ENCODE data around the gene PTPRH.

Gene PTPRH

DNA sequence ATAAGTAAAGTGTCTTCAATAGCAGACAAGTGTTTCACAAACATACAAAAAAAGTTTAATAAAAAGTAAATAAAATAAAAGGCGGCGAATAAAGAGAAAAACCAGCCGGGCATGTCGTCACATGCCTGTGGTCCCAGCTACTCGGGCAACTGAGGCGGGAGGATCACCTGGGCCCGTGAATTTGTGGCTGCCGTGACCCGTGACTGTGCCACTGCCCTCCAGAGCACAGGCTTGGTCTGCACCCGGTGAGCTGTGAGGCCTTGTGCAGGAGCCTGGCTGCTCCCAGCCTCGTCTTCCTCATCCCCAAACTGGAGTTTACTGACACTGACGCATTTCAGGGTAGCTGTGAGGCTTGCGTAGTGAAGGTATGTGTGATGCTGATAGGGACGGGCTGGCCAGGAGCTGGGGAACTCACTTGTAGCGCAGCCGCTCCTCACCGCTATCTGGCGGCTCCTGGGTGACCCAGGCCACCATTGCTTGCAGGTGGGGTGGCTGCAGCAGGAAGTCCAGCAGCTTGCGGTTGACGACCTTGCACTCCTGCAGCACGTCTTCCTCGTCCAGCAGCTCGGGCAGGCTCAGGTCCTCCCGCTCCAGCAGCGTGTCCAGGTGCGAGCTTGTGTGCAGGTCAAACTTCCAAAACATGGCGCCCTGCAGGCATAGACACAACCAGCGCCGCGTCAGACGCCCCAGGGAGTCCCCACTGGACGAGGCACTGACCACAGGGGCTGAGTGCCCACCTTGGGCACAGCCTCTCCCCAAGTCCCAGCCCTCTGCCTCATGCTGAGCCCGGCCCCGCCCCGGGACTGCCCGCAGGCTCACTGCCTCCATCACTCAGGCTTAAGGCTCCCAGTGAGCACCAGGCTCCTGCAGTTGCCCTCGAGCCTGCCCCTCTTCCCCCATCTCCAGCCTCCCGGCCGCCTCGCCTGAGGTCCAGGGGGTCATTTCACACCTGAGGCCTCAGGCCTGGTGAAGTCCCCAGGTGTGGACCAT, 37.5 kb upstream of the PTPRH start:
- no peak for DNase-seq (ENCODE audit: low read depth in 2 of 2, low spot score in 1 of 2)

DNA sequence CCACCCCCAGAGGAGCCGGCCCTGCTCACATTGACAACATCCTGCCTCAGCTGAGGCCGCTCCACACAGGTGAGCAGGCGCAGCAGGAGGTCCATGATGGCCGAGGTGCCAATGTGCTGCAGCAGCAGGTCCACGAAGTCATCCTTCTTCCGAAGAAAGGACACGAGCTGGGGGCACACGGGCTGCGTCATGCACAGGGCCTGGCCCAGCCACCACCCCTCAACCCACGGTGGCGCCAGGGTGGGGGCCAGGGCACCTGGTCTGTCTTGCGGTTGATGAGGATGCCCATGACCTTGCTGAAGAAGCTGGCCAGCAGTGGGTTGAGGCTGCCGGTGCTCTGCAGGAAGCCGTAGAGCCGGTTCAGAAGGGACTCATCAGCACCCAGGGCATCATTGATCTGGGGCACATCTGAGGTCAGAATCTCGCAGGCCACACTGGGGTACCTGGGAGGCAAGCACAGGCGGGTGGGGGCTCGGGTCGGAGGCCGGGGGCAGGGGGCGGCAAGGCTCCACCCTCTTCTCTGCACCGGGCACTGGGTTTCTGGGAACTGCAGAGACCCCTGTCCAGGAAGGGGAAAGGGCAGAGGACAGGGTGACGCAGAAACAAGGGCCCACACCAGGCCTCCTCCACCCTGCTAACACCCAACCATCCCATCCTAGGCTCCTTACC, 36.1 kb upstream of the PTPRH start:
- DNase-seq (ENCODE audit: low read depth in 2 of 2, low spot score in 1 of 2): no peak

DNA sequence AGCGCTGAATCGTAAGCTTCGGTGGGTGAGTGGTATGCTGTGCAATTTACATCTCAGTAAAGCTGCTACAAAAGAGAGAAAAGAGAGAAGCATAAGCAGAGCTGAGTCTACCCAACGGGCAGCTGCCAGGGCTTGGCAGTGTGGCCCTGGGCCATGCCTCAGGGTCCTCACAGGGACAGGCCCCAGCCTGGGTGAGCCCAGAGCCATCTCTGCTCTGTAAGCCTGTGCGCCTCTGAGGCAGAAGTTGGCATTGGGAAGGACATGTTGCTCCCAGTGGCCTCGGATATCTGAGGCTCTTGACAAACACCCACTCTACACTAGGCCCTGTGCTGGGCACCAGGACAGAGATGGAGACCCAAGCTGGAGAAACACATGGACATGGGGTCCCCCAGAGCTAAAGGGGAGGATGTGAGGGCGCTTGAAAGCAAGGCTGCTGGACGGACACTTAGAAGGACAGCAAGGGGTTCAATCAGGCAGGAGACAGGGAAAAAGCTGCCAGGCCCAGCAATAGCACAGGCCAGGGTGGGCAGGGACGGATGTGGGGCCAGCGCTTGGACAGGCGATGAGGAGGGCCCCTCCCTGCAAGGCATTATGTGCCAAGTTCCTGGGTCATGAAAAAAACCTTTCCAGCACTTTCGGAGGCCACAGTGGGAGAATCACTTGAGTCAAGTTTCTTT, 34.8 kb upstream of the PTPRH start:
- no peak for DNase-seq (ENCODE audit: low read depth in 2 of 2, low spot score in 1 of 2)

DNA sequence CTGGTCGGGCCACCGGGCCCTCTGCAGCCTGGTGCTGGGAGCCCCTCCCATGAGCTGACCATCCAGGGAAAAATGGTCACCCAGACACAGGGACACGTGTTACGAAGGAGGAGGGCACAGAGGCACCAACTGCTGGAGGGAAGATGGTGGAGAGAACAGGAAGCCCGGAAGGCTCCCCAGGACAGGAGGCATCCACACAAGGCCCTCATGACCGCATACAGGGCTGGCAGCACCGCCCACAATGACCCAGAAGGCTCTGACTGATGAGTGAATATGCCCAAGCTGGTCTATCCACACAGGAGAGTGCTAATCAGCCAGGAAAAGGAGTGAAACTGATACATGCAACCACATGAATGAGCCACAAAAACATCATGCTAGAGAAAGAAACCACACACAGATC, 33.2 kb upstream of the PTPRH start:
- DNase-seq (ENCODE audit: low read depth in 2 of 2, low spot score in 1 of 2): no peak

DNA sequence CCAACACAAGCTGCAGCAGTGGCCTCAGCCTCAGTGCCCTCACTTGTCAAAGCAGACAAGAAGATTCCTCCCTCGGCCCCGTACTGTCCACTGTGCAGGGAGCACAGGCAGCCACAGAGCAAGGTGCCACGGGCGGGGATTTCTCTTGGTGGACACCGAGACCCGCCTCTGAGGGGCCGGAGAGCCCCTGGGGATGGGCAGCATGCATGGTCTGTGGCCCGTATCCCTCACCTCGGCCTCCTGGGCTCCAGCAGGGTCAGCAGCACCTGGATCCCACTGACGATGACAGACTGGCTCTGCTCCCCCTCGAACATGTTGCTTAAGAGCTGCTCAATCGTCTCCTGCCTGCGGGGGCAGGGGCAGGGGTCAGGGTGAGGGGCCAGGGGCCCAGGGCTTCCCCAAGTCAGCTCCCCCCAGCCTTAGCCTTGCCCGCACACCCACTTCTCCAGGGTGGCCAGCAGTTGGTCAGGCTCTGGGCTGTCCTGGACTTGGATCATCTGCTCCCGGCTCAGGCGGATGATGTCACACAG, 32.7 kb upstream of the PTPRH start:
- DNase-seq (ENCODE audit: low read depth in 2 of 2, low spot score in 1 of 2): no peak

DNA sequence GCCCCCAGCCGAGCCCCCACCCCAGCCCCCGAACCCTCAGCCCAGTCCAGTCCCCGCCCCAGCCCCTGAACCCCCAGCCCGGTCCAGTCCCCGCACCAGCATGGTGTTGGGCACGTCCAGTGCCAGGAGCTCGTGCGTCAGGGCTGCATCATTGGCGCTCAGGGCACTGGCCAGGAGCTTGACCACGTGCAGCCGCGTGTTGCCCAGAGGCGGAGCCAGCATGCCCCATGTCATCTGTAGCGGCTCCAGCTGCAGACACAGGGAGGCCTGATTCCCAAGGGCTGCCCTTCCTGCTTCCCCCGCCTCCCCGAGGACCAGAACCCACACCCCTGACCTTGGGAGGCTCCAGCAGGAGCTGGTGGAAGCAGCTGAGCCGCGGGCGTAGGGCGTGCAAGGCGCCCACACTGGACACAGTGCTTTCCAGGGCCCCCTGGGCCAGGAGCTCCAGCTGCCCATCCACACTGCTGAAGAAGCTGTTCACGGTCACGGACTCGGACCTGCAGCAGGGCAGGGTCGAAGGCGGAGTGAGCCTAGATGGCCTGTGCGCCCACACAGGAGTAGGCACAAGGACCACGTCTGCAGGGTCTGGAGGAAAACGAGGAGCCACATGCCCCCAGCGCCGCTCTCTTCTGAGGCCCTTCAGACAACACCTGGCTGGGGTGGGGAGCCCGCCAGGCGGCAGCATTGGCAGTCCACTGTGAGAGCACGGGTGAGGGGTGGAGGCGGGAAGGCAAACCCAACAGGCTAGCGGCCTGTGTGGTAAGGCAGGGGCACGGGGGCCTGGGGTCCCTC, 32.0 kb upstream of the PTPRH start:
- no peak for DNase-seq (ENCODE audit: low read depth in 2 of 2, low spot score in 1 of 2)

DNA sequence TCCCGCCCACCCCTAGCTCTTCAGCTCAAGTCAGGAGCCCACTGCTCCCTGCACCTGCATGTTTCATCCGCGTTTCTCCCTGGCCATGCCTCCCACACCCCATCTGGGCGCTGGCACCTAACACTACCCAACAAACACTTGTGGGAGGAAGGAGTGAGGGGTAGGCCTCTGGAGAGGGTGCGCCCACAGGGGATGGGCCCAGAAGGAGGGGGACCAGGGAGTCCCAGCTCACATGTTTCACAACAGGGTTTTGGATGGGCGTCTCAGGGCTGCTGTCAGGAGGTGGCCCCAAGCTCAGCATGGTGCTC, 31.4 kb upstream of the PTPRH start:
- no peak for DNase-seq (ENCODE audit: low read depth in 2 of 2, low spot score in 1 of 2)

DNA sequence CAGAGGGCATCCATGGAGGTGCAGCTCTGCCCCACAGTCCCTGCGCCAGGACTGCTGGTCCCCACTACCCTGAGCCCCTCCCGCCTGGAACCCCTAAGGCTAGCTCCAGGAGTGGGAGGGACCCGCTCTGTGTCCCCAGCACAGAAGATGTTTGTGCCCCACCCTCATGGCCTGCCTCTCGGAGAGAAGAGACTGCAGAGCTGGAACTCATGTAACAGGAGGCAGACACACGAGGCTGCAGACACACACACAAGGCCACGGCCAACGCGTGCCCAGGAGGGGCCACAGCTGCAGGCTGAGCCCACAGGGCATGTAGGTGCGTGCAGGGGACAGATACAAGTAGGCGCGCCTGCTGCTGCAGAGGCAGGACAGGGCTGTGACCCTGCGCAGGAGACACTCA, 29.7 kb upstream of the PTPRH start:
- DNase-seq (ENCODE audit: low read depth in 2 of 2, low spot score in 1 of 2): no peak

DNA sequence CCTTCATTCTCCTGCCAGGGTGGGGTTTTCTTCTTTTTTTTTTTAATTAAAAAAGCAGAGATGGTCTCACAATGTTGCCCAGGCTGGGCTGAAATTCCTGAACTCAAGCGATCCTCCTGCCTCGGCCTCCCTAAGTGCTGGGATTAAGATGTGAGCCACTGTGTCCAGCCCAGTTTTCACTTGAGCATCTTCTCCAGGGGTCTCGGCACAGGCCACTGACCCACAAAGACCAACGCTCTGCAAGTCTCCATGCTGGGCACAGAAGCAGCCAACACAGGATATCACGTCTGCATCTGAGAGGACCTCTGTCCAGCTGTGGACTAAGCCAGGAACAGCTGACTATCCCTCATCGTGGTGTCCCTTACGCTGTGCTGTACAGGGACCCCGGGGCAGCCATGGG, 28.7 kb upstream of the PTPRH start:
- DNase-seq (ENCODE audit: low read depth in 2 of 2, low spot score in 1 of 2): no peak

DNA sequence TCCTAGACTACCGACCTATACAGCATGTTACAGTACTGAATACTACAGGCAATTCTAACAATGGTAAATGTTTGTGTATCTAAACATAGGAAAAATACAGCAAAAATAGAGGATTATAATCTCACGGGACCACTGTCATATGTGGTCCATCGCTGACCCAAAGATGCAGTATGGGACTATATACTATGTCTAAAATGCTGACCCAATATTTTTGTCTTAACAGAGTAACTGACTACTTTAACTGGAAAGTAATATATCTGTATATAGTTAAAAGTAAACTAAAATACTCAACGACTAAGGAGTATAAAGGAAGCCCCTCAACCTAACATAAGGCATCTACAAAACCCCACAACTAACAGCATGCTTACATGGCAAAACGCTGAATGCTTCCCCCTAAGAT, 23.7 kb upstream of the PTPRH start:
- no peak for DNase-seq (ENCODE audit: low read depth in 2 of 2, low spot score in 1 of 2)

DNA sequence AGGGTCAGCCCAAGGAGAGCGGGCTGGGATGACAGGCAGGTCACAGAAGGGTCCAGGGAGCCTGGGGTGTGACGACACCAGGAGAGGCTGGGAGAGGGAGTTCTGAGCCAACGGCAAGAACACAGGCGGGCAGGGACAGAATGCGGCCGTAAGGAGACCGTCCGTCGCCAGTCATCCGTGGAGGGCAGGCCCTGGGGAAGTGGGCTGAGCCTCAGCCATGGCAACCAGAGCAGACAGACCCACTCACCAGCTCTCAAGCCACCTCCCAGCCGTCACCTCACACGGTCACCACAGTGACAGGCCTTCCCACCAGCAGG, 22.9 kb upstream of the PTPRH start:
- DNase-seq (ENCODE audit: low read depth in 2 of 2, low spot score in 1 of 2): no peak

DNA sequence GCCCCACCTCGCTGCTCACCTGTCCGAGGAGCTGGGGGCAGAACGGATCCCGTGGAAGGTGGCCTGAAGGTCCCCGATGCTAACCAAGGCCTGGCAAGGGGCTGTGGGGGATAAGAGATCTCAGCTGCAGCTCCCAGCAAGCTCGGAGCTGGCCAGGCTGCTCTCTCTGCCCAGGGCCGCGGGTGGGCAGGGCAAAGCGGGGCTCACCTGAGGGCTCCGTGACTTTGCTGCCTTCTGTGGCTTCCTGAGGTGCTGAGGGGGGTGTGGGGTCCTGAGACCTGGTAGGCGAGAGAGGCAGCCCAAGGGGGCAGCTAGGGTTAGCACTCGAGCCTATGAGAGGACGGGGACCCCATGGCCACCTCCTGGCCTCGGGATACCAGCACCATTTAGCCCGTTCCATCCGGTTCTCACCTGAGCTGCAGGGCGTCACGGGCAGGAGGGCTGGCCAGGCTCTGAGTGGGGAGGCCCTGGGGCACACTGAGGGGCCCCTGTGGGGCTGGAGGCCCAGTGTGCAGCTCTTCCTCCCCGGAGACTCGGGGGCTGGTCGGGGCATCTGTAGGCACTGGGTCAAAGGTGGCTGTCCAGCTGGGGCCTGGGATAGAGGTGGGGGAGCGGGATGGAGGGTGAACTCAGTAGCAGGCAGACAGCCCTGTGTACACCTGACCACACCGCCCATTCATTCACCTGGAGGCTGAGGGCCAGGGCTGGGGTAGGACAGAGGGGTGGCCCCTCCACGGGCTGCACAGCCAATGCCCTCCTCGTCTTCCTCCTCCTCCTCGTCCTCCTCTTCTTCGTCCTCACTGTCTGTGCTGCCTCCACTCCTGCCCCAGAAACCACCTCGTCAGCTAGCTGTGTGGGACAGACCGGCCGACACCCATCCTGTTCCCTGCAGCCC, 22.3 kb upstream of the PTPRH start:
- DNase-seq (ENCODE audit: low read depth in 2 of 2, low spot score in 1 of 2): no peak

DNA sequence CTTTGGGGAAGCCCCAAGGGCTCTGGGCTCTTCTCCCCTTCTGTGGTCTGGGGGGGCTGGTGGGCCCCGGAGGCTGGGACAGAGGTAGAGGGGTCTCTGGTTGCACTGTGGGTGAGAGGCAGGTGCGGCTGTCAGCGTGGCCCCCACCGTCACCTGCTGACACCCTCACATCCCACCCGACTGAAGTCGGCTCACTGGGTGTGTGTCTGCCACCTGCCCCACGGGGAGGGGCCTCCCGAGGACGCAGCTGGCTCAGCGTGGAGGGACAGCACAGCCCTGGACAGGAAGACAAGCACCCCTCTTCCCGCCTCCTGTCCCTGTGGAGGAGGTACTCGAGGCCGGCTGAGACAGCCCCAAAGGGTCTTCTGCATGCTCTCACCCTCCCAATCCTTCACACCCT, 21.5 kb upstream of the PTPRH start:
- DNase-seq (ENCODE audit: low read depth in 2 of 2, low spot score in 1 of 2): no peak

DNA sequence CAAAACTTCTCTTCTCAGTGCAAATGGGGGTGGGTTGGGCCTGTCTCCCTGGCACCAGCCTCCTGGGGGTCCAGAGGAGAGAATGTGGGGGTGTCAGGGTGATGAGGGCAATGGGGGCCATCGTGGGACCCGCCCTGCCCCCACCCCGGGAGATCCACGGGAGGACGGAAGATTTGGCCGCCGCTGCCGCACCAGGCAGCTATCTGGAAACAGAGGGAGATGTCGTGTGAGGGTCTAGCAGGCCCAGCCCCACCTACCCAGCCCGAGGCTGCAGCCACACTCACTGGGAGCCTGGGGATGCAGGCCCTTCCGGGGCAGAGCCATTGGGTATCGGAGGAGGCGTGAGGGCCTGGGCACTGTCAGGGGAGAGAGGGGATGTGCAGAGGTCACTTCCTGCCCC, 21.0 kb upstream of the PTPRH start:
- no peak for DNase-seq (ENCODE audit: low read depth in 2 of 2, low spot score in 1 of 2)

DNA sequence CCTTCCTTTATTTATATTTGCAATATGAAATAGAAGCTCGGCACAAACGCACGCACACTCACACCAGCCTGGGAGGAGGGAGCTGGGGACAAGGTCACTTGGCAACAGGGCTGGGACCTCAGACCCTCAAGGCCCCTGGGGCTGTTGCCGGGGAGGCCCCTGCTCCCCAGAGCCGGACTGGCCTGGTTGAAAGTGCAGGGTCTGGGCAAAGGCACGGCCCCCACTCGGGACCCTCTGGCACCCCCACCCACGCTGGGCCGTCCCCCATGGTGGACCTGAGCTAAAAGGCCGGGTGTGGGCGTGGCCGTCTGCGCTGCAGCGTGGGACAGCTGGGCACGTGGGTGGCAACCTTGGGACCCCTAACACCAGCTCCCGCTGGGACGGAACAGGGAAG, 20.5 kb upstream of the PTPRH start:
- DNase-seq (ENCODE audit: low read depth in 2 of 2, low spot score in 1 of 2): no peak

DNA sequence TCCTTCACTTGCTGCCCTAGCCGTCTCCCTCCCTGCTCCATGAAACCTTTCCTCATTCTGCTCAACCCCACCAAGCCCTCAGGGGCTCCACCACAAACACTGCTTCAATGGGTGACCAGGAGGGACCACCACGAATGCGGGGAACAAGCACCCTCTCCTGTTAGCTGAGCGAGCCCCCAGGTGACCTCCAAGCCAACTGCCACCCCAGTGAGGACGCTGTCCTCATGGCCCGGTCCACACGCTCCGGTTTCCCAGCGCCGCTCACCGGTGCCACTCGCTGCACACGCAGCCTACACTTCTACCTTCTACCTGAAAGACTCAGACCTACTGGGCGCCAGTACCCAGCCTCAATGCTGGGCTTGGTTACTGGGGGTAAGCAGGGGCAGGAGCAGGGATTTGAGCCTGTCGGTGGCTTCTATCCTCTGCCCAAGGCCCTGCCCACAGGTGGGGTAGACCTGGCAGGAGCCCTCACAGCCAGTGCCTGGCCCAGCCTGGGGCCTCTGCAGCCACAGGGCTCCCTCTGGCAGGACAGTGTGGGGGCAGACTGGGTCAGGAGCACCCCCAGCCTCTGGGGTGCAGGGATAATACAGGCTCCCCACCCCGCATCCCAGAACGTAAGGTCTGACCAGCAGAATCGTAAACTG, 20.0 kb upstream of the PTPRH start:
- no peak for DNase-seq (ENCODE audit: low read depth in 2 of 2, low spot score in 1 of 2)

DNA sequence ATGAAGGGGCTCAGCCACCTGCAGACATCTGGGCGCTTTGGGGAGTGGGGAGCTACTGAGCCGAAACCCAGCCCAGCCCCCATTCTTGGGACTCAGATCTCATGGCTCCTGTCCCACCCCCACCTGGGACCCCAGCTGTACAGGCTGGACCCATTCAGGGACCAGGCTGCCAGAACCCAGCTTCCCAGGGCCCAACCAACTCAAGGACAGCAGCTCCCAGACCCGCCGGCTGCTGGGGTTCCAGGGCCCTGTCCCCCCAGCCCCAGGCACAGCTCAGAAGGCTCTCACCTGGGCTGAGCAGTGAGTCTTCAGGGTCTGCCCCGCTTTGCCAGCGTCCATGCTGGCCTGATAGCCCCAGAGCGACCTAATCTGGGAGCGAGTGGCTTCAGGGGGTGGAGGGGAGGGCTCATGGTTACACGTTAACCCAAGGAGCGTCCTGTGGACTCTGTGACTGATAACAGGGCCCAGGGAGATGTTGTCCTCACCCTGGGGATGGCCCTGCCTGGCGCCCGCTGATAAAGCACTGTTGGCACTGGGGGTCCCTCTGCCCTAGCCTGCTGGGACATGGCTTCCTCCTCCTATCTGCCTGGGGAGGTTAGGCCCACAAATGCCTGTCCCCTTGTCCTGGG, 19.2 kb upstream of the PTPRH start, which contains the start of gene TMEM86B:
Gene TMEM86B (minus strand): TSS at position 361 of the 629 bp plus-strand sequence. CDS start 22 bp downstream, at position 339.
- DNase-seq (ENCODE audit: low read depth in 2 of 2, low spot score in 1 of 2): no peak

DNA sequence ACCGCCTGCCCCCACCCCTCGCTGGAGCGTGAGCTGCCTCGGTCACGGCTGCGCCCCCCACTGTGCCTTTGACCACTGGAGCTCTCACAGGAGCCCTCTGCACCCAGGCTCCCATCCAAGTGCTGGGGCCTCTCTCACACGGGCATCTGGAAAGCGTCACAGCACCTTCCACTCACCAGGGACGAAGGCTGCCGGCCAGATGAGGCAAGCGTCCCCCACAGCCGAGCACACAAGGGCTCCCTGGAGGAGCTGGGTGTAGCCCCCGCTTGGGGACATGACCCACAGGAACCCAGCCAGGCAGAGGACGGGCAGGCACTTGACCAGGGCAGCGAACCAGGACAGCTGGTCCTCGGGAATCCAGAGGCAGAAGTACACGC, 18.7 kb upstream of the PTPRH start:
- DNase-seq (ENCODE audit: low read depth in 2 of 2, low spot score in 1 of 2): no peak

Measured in stimulated activated CD8-positive, alpha-beta memory T cell treated with anti-CD3 and anti-CD28 coated beads, Interleukin-4, amount 100 ng/mL, for 4 hours (primary cell).